CD4-positive, alpha-beta T cell (primary cell): ENCODE results near the gene JAKMIP2. TPM values are rescaled to one million over a fixed set of nuclear protein-coding genes. Genes with fewer than 3 reads are reported as not detected.

Experiments used
- ATAC-seq: fragments of 200-7000 bp; cut with Tn5 transposase; one replicate; pipeline ENCODE4 v1.10.0; 2022; ENCODE audit warnings: mild to moderate bottlenecking; ENCODE audit not compliant: poor library complexity
- CTCF ChIA-PET: fragments of 350-600 bp; sonication (Branson Sonifier 250); formaldehyde crosslinking; loops from one replicate; lab custom pipeline; 2021; ENCODE audit warnings: antibody characterized with exemption, inconsistent platforms; lab: Charles Lee
- POLR2A ChIA-PET: fragments of 350-600 bp; sonication (Branson Sonifier 250); formaldehyde crosslinking; loops from one replicate; lab custom pipeline; 2021; ENCODE audit warnings: antibody characterized with exemption, inconsistent platforms; lab: Charles Lee
- DNase-seq, 14 experiments: peaks; one replicate each; pipeline ENCODE4 v3.0.0-alpha.2; 2013 to 2020; ENCODE audit warnings: mixed read lengths in 2 of 14
- H3K27ac ChIP-seq, 2 donors: one replicate each; pipeline versions ENCODE4 v1.5.1 to v1.7.0; 2013; ENCODE audit warnings: low read length in 2 of 2, low read depth in 1 of 2, mild to moderate bottlenecking in 1 of 2
- H3K27me3 ChIP-seq, 2 experiments: 1 replicate in 1 of 2; 2 replicates in 1 of 2; pipeline versions ENCODE4 v1.6.1 to v1.7.0; 2013; ENCODE audit warnings: low read length in 2 of 2, control low read depth in 1 of 2, mild to moderate bottlenecking in 1 of 2, moderate library complexity in 1 of 2; ENCODE audit not compliant: insufficient read depth in 2 of 2, control insufficient read depth in 1 of 2
- H3K36me3 ChIP-seq: one replicate; pipeline ENCODE4 v1.6.1; 2013; ENCODE audit warnings: low read length, control low read depth; ENCODE audit not compliant: insufficient read depth
- H3K4me1 ChIP-seq: one replicate; pipeline ENCODE4 v1.6.1; 2013; ENCODE audit warnings: low read length, control low read depth; ENCODE audit not compliant: insufficient read depth
- H3K4me3 ChIP-seq: one replicate; pipeline ENCODE4 v1.5.1; 2013; ENCODE audit warnings: mild to moderate bottlenecking, low read length, moderate library complexity
- H3K9me3 ChIP-seq, 2 experiments: 1 replicate in 1 of 2; 2 replicates in 1 of 2; pipeline versions ENCODE4 v1.6.1 to v1.7.0; 2013; ENCODE audit warnings: low read length in 2 of 2, mild to moderate bottlenecking in 2 of 2, control low read depth in 1 of 2, moderate library complexity in 1 of 2; ENCODE audit not compliant: control insufficient read depth in 1 of 2, insufficient read depth in 1 of 2
- H3K27ac Mint-ChIP-seq: one replicate; pipeline ENCODE4 v1.8.0; 2020; ENCODE audit warnings: mixed read lengths
- H3K27me3 Mint-ChIP-seq: one replicate; pipeline ENCODE4 v1.8.0; 2021; ENCODE audit warnings: mixed read lengths
- H3K36me3 Mint-ChIP-seq: one replicate; pipeline ENCODE4 v1.8.0; 2021; ENCODE audit warnings: low read depth, mixed read lengths
- H3K4me1 Mint-ChIP-seq: one replicate; pipeline ENCODE4 v1.8.0; 2021; ENCODE audit warnings: low read depth, mixed read lengths
- H3K4me3 Mint-ChIP-seq: one replicate; pipeline ENCODE4 v1.8.0; 2020; ENCODE audit warnings: mild to moderate bottlenecking, mixed read lengths
- H3K9me3 Mint-ChIP-seq: one replicate; pipeline ENCODE4 v1.8.0; 2020; ENCODE audit warnings: mixed read lengths
- intact Hi-C, 2 experiments: fragments of 100-400 bp; cut with DNase I in 1 of 2; cut with micrococcal nuclease in 1 of 2; formaldehyde crosslinking; loops; one replicate each; pipeline versions ENCODE4 v1.15.1 to v1.9.0; 2023 to 2025; cut with DNase I, micrococcal nuclease
- total RNA-seq, 174 experiments: library from RNA in 2 of 174; stranded (reverse) in 2 of 174; gene quantifications; one replicate each; pipeline ENCODE4 v1.2.3 and lab custom pipeline; 2021 to 2026
- TF ChIP-seq, protein P1 (sequence below): fragments of 200-600 bp; IDR thresholded peaks from one replicate; pipeline ENCODE4 v1.8.0; 2022; ENCODE audit warnings: antibody characterized with exemption, mild to moderate bottlenecking

Gene JAKMIP2
- total RNA-seq, 2 experiments from 2014 or later: 0.74 to 1.3 TPM

DNA sequence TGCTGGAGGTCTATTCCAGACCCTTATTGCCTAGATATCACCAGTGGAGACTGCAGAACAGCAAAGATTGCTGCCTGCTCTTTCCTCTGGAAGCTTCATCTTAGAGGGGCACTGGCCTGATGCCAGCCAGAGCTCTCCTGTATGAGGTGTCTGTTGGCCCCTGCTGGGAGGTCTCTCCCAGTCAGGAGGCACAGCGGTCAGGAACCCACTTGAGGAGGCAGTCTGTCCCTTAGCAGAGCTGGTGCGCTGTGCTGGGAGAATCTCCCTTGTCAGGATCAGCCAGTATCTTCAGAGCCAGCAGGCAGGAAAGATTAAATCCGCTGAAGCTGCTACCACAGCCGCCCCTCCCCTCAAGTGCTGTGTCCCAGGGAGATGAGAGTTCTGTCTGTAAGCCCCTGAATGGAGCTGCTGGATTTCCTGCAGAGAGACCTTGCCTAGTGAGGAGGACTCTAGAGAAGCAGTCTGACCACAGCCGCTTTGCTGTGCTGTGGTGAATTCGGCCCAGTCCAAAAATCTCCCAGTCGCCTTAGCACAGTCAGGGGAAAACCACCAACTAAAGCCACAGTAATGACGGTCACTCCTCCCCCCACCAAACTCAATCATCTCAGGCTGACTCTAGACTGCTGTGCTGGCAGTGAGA, 124.1 kb downstream of the JAKMIP2 start:
- Histone ChIP-seq H3K27me3 (no peaks in the 10 kb centered on the region), H3K36me3 (no peaks in the 10 kb centered on the region), H3K4me3 (no peak overlapping the region), H3K27ac (no peak overlapping the region), H3K4me1 (no peaks in the 10 kb centered on the region), H3K9me3 (peaks cover 0 to 6% of the 10 kb centered on the region in 2 experiments)
- Mint-ChIP-seq H3K4me3 (no peak overlapping the region), H3K9me3 (peaks cover 16% of the 10 kb centered on the region), H3K27ac (no peak overlapping the region), H3K4me1 (no peaks in the 10 kb centered on the region), H3K36me3 (peaks cover 19% of the 10 kb centered on the region), H3K27me3 (no peaks in the 10 kb centered on the region)
- ChIA-PET CTCF (no interaction called here), POLR2A (no interaction called here)
- intact Hi-C loops: no loop called here
- no peak for DNase-seq
- no peak for ATAC-seq
- TF ChIP-seq, protein P1, sequence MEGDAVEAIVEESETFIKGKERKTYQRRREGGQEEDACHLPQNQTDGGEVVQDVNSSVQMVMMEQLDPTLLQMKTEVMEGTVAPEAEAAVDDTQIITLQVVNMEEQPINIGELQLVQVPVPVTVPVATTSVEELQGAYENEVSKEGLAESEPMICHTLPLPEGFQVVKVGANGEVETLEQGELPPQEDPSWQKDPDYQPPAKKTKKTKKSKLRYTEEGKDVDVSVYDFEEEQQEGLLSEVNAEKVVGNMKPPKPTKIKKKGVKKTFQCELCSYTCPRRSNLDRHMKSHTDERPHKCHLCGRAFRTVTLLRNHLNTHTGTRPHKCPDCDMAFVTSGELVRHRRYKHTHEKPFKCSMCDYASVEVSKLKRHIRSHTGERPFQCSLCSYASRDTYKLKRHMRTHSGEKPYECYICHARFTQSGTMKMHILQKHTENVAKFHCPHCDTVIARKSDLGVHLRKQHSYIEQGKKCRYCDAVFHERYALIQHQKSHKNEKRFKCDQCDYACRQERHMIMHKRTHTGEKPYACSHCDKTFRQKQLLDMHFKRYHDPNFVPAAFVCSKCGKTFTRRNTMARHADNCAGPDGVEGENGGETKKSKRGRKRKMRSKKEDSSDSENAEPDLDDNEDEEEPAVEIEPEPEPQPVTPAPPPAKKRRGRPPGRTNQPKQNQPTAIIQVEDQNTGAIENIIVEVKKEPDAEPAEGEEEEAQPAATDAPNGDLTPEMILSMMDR: no peak

DNA sequence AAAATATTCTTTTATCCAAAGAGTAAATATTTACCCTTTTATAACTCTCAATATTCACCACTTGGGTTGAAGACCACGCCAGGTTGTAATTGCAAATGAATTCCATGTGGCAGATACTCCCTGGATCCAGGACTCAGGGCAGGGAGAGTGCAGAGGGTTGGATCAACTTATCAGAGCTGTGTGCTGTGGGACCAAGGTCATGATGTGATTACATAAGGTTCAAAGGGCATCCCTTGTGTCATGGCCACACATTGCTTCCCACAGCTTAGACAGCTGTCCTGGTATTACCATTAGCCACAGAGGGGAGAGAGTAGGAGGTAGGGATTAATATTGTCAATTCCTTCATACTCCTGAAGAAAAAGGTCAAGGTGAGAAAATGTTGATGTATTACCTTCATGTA, 133.9 kb downstream of the JAKMIP2 start:
- Mint-ChIP-seq H3K36me3 (peaks cover 13% of the 10 kb centered on the region), H3K4me1 (no peaks in the 10 kb centered on the region), H3K27me3 (no peaks in the 10 kb centered on the region), H3K27ac (no peak overlapping the region), H3K9me3 (no peaks in the 10 kb centered on the region), H3K4me3 (no peak overlapping the region)
- Histone ChIP-seq H3K27ac (no peak overlapping the region), H3K36me3 (no peaks in the 10 kb centered on the region), H3K4me1 (no peaks in the 10 kb centered on the region), H3K9me3 (no peaks in the 10 kb centered on the region), H3K27me3 (no peaks in the 10 kb centered on the region), H3K4me3 (no peak overlapping the region)
- TF ChIP-seq, protein P1: no peak
- ChIA-PET POLR2A (no interaction called here), CTCF (no interaction called here)
- intact Hi-C loops: no loop called here
- ATAC-seq: no peak
- DNase-seq: no peak

DNA sequence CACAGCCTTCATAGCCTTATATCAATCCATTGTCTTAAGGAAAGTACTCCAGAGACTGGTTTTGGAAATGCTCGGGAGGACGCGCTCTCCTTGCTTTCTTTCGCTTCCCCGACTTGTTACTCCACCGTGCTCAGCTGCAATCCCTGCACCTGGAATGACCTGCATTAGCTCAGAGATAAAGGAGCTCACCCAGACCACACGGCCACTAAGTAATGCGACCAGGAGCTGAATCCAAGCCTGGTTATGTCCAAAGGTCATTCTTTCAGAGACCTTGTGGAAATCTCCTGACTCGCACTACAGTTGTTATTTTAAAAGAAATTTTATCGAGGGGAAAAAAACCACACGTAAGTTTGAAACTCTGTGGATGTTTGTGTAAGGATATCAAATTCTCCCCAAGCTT, 137.3 kb downstream of the JAKMIP2 start:
- peaks cover 27% of the 10 kb centered on the region for H3K36me3 Mint-ChIP-seq
- CTCF ChIA-PET: no interaction called here

More for the DNA sequence above, 137.3 kb downstream of the JAKMIP2 start:
- no peak for ATAC-seq
- Mint-ChIP-seq H3K27ac (no peak overlapping the region), H3K4me1 (no peaks in the 10 kb centered on the region), H3K27me3 (no peaks in the 10 kb centered on the region), H3K4me3 (no peak overlapping the region), H3K9me3 (no peaks in the 10 kb centered on the region)
- POLR2A ChIA-PET: no interaction called here
- Histone ChIP-seq H3K4me3 (no peak overlapping the region), H3K27ac (no peak overlapping the region), H3K9me3 (no peaks in the 10 kb centered on the region), H3K27me3 (no peaks in the 10 kb centered on the region), H3K36me3 (no peaks in the 10 kb centered on the region), H3K4me1 (no peaks in the 10 kb centered on the region)
- intact Hi-C loops: no loop called here
- TF ChIP-seq, protein P1: no peak
- DNase-seq: no peak
